DMS53 (cell line): Measurements from ENCODE around the gene SIRT2.
"Not testable (repeated sequence)": the region's sequence is repeated elsewhere in the genome, so short reads cannot be mapped to it uniquely, and the experiment has no call there.

ENCODE experiments used
- DNase-seq: peaks from one replicate; lab custom pipeline; 2025; lab: John Stamatoyannopoulos, UW

Gene SIRT2

GRCh38 chr19:38899447-38900201, at the start of gene SIRT2, which contains the start of gene NFKBIB:
Gene SIRT2 (minus strand): TSS chr19:38899618. CDS start chr19:38899521, 97 bp downstream.
Gene NFKBIB (plus strand): TSS chr19:38899969. CDS start chr19:38900033, 64 bp downstream.
- DNase-seq, result peak; percentile 100

GRCh38 chr19:38946229-38947010, 47.0 kb upstream of the SIRT2 start:
- no peak for DNase-seq

- no peak for DNase-seq
Measured at GRCh38 chr19:38945562-38946228, 46.3 kb upstream of the SIRT2 start.

- no peak for DNase-seq
Measured at GRCh38 chr19:38944981-38945506, 45.6 kb upstream of the SIRT2 start.

- no peak for DNase-seq
Measured at GRCh38 chr19:38942471-38943181, 43.2 kb upstream of the SIRT2 start.

GRCh38 chr19:38941979-38942378, 42.6 kb upstream of the SIRT2 start:
- no peak for DNase-seq

GRCh38 chr19:38941466-38941865, 42.0 kb upstream of the SIRT2 start:
- DNase-seq, result not testable (repeated sequence)

- no peak for DNase-seq
Measured at GRCh38 chr19:38939957-38940356, 40.5 kb upstream of the SIRT2 start.

GRCh38 chr19:38933544-38933943, 34.1 kb upstream of the SIRT2 start:
- DNase-seq, result no peak

- peak; percentile 35 for DNase-seq
Measured at GRCh38 chr19:38932425-38933179, 33.2 kb upstream of the SIRT2 start.

GRCh38 chr19:38931521-38931793, 32.0 kb upstream of the SIRT2 start:
- no peak for DNase-seq

GRCh38 chr19:38930776-38931520, 31.5 kb upstream of the SIRT2 start, which contains the start of gene MRPS12:
Gene MRPS12 (plus strand): TSS chr19:38930944. CDS start chr19:38931295, 351 bp downstream.
- DNase-seq, result peak; percentile 100

- DNase-seq, result peak; percentile 97
Measured at GRCh38 chr19:38929929-38930775, 30.7 kb upstream of the SIRT2 start, which contains the start of gene SARS2. Gene SARS2 (minus strand): TSS chr19:38930763. CDS start chr19:38930736, 27 bp downstream.

GRCh38 chr19:38928391-38929001, 29.1 kb upstream of the SIRT2 start:
- no peak for DNase-seq

- DNase-seq, result no peak
Measured at GRCh38 chr19:38924388-38924787, 25.0 kb upstream of the SIRT2 start.

- no peak for DNase-seq
Measured at GRCh38 chr19:38922482-38922881, 23.1 kb upstream of the SIRT2 start.

GRCh38 chr19:38921420-38922274, 22.2 kb upstream of the SIRT2 start:
- DNase-seq, result no peak
